Natural killer cell treated with Interleukin-12 subunit alpha and Interleukin-12 subunit beta and Interleukin-15 and Interleukin-18, amount 100 ng/mL, for 72 hours (primary cell): Measurements from ENCODE around the gene YIF1A. TPM values are rescaled to one million over a fixed set of nuclear protein-coding genes. Genes with fewer than 3 reads are reported as not detected.
A peak's percentile ranks its signal among the peaks of the same experiment; 100 is the strongest.
"Not testable (repeated sequence)": the region's sequence is repeated elsewhere in the genome, so short reads cannot be mapped to it uniquely, and the experiment has no call there.

Source experiments
- ATAC-seq, 2 donors: fragments of 150-1000 bp; cut with Tn5 transposase in 1 of 2; sonication (Bioruptor Pico), chemical (Tn5 transposase) in 1 of 2; 2 replicates each; pipeline ENCODE4 v1.10.0; 2021
- DNase-seq: peaks from one replicate; pipeline ENCODE4 v3.0.0; 2022; ENCODE audit warnings: low spot score
- H3K27ac Mint-ChIP-seq, 2 donors: 1 replicate in 1 of 2; 2 replicates in 1 of 2; pipeline ENCODE4 v1.8.0; 2022; ENCODE audit warnings: mixed read lengths in 2 of 2, mild to moderate bottlenecking in 1 of 2, moderate library complexity in 1 of 2
- H3K27me3 Mint-ChIP-seq, 2 donors: 1 replicate in 1 of 2; 2 replicates in 1 of 2; pipeline ENCODE4 v1.8.0; 2022; ENCODE audit warnings: mixed read lengths in 2 of 2
- H3K36me3 Mint-ChIP-seq: one replicate; pipeline ENCODE4 v1.8.0; 2022; ENCODE audit warnings: mixed read lengths
- H3K4me1 Mint-ChIP-seq, 2 donors: 1 replicate in 1 of 2; 2 replicates in 1 of 2; pipeline ENCODE4 v1.8.0; 2022; ENCODE audit warnings: low read depth in 2 of 2, mixed read lengths in 2 of 2, mild to moderate bottlenecking in 1 of 2
- H3K4me3 Mint-ChIP-seq: one replicate; pipeline ENCODE4 v1.8.0; 2022; ENCODE audit warnings: mixed read lengths
- H3K9me3 Mint-ChIP-seq: 2 replicates; pipeline ENCODE4 v1.8.0; 2022; ENCODE audit warnings: mixed read lengths
- total RNA-seq, 2 donors: library from RNA; stranded (reverse); gene quantifications; one replicate each; pipeline ENCODE4 v1.2.3, GENCODE V29; 2022

Gene YIF1A
- total RNA-seq, 2 donors from 2014 or later, result 62.7 to 76.1 TPM

- no peak for DNase-seq
- Mint-ChIP-seq H3K36me3 (no peaks in the 10 kb centered on the region), H3K9me3 (no peaks in the 10 kb centered on the region), H3K27ac (peak overlapping the region in 1 of 2 donors; percentile 24), H3K4me1 (peaks cover 11 to 39% of the 10 kb centered on the region in 2 donors), H3K4me3 (no peak overlapping the region), H3K27me3 (peaks cover 0 to 10% of the 10 kb centered on the region in 2 donors)
- ATAC-seq, result no peak
Measured at GRCh38 chr11:66281776-66282467, 7.0 kb downstream of the YIF1A start.

- H3K27ac Mint-ChIP-seq, result peak overlapping the region; percentile 21 to 24
- ATAC-seq (no peak), DNase-seq (no peak)
- no peaks in the 10 kb centered on the region for H3K36me3 Mint-ChIP-seq
- H3K4me1 Mint-ChIP-seq, result peaks cover 14 to 40% of the 10 kb centered on the region in 2 donors
- no peaks in the 10 kb centered on the region for H3K9me3 Mint-ChIP-seq
- no peak overlapping the region for H3K4me3 Mint-ChIP-seq
- H3K27me3 Mint-ChIP-seq, result peaks cover 0 to 10% of the 10 kb centered on the region in 2 donors
Measured at GRCh38 chr11:66281001-66281400, 7.9 kb downstream of the YIF1A start.

DNA sequence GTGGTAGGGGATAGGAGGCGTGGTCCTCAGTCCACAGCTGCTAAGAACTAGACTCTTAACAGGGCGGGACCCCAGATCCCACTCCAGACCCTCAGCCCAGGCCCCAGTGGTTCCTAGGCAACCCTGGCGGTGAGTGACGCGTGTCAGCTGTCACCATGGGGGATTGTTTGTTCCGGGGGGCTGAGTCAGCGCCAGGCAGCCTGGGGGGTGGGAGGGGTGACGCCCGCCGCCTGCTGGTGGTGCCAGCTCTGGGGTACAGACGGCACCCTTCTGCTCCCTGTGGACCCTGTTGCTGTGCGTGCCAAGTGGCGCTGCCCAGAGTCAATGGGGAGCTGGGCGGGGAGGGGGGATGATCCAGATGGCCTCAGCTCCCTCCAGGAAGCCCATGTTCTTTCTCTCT lies 8.5 kb downstream of the YIF1A start:
- no peaks in the 10 kb centered on the region for H3K9me3 Mint-ChIP-seq

GRCh38 chr11:66279092-66279734 lies 9.7 kb downstream of the YIF1A start:
- DNase-seq (no peak), ATAC-seq (no peak)
- Mint-ChIP-seq H3K27ac (no peak overlapping the region), H3K4me1 (peaks cover 16 to 49% of the 10 kb centered on the region in 2 donors), H3K9me3 (no peaks in the 10 kb centered on the region), H3K27me3 (peaks cover 0 to 10% of the 10 kb centered on the region in 2 donors), H3K4me3 (peak overlapping the region; percentile 52), H3K36me3 (peaks cover 2% of the 10 kb centered on the region)

More for the DNA sequence above, 8.5 kb downstream of the YIF1A start:
- no peak overlapping the region for H3K27ac Mint-ChIP-seq
- H3K4me3 Mint-ChIP-seq, result no peak overlapping the region
- H3K4me1 Mint-ChIP-seq, result peaks cover 14 to 42% of the 10 kb centered on the region in 2 donors
- no peak for DNase-seq
- no peak for ATAC-seq
- H3K36me3 Mint-ChIP-seq, result no peaks in the 10 kb centered on the region
- peaks cover 0 to 10% of the 10 kb centered on the region in 2 donors for H3K27me3 Mint-ChIP-seq

- DNase-seq (no peak), ATAC-seq (no peak)
- H3K4me1 Mint-ChIP-seq, result peaks cover 22 to 53% of the 10 kb centered on the region in 2 donors
Measured at GRCh38 chr11:66278363-66279091, 10.4 kb downstream of the YIF1A start.

GRCh38 chr11:66277471-66278362 lies 11.2 kb downstream of the YIF1A start, which contains the start of gene CNIH2:
Gene CNIH2, plus strand, starts transcription at chr11:66278175. Its CDS starts 282 bp downstream, at chr11:66278457.
- H3K9me3 Mint-ChIP-seq, result no peaks in the 10 kb centered on the region
- H3K36me3 Mint-ChIP-seq, result peaks cover 13% of the 10 kb centered on the region
- H3K4me3 Mint-ChIP-seq, result peak within 1 kb of the TSS; percentile 52
- no peak for DNase-seq
- H3K27me3 Mint-ChIP-seq, result peaks cover 0 to 10% of the 10 kb centered on the region in 2 donors
- peaks cover 29 to 58% of the 10 kb centered on the region in 2 donors for H3K4me1 Mint-ChIP-seq
- H3K27ac Mint-ChIP-seq, result no peak within 1 kb of the TSS
- ATAC-seq, result peak; percentile 58 to 70

More at GRCh38 chr11:66278363-66279091, 10.4 kb downstream of the YIF1A start:
- Mint-ChIP-seq H3K27ac (no peak overlapping the region), H3K9me3 (no peaks in the 10 kb centered on the region), H3K27me3 (peaks cover 0 to 10% of the 10 kb centered on the region in 2 donors), H3K36me3 (peaks cover 9% of the 10 kb centered on the region), H3K4me3 (peak overlapping the region; percentile 52)

GRCh38 chr11:66277064-66277463 lies 11.9 kb downstream of the YIF1A start:
- not testable (repeated sequence) for H3K27me3 Mint-ChIP-seq, H3K27ac Mint-ChIP-seq, H3K9me3 Mint-ChIP-seq, ATAC-seq, DNase-seq
- Mint-ChIP-seq H3K36me3 (peaks cover 17% of the 10 kb centered on the region), H3K4me1 (peaks cover 30 to 59% of the 10 kb centered on the region in 2 donors), H3K4me3 (peak overlapping the region; percentile 30)

DNA sequence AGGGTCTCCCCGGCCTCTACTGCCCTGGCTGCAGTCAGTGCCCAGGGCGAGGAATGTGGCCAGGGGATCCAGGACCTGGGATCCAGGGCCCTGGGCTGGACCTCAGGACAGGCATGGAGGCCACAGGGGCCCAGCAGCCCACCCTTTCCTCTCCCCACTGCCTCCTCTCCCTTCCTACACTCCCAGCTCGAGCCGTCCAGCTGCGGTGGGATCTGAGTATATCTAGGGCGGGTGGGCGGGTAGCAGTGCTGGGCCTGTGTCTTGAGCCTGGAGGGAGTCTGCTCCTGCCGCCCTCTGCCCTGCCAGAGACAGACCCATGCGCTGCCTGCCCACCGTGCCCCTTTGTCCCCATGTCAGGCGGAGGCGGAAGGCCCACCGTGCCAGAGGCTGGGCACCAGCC lies 12.3 kb downstream of the YIF1A start:
- H3K4me1 Mint-ChIP-seq, result peaks cover 30 to 61% of the 10 kb centered on the region in 2 donors
- not testable (repeated sequence) for H3K27ac Mint-ChIP-seq, H3K9me3 Mint-ChIP-seq, H3K27me3 Mint-ChIP-seq, H3K4me3 Mint-ChIP-seq, DNase-seq, ATAC-seq
- H3K36me3 Mint-ChIP-seq, result peaks cover 17% of the 10 kb centered on the region

- Mint-ChIP-seq H3K36me3 (peaks cover 17% of the 10 kb centered on the region), H3K4me1 (peaks cover 30 to 57% of the 10 kb centered on the region in 2 donors), H3K9me3 (no peaks in the 10 kb centered on the region), H3K4me3 (no peak overlapping the region), H3K27ac (no peak overlapping the region), H3K27me3 (peaks cover 0 to 9% of the 10 kb centered on the region in 2 donors)
- DNase-seq (no peak), ATAC-seq (no peak)
Measured at GRCh38 chr11:66275984-66276612, 12.8 kb downstream of the YIF1A start.

DNA sequence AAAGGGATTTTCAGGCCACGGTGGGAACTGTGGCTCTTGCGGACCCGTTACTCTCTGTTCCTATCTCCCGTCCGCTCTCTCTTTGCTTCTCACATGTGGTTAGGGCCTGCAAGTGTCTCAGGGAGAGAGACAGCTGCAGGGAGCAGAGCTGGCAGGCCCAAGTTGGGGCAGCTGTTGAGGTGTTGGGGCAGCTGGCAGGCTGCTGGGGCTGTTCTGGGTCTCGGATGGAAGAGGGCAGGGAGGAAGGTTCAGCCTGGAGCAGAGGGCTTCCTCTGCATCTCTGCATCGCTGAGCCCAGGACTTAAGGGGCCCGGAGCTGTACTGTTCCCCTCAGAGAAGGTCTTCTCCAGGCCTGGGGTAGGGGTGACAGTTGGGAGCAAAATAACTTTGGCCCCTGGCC lies 13.5 kb downstream of the YIF1A start:
- no peaks in the 10 kb centered on the region for H3K9me3 Mint-ChIP-seq
- H3K4me3 Mint-ChIP-seq, result no peak overlapping the region
- DNase-seq (no peak), ATAC-seq (no peak)
- peaks cover 32 to 59% of the 10 kb centered on the region in 2 donors for H3K4me1 Mint-ChIP-seq
- peaks cover 0 to 6% of the 10 kb centered on the region in 2 donors for H3K27me3 Mint-ChIP-seq
- H3K27ac Mint-ChIP-seq, result no peak overlapping the region
- H3K36me3 Mint-ChIP-seq, result peaks cover 17% of the 10 kb centered on the region

DNA sequence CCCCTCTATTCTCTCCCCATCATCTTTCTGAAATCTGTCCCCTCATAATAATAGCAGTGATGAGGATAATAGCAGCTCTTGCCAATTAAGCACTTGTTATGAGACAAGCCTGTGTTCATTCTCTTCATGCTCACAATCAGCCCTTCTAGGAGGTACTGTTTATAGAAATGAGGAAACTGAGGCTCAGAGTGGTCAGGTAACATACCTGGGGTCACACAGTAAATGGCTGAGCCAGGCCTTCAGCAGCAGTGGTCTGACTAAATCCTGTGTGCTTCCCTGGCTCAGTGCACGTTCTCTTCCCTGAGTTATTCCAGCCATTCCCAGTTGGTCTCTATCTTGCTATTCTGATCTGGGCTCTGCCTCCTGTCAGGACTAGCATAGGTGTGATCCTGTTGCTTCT lies 14.7 kb downstream of the YIF1A start:
- peaks cover 0 to 2% of the 10 kb centered on the region in 2 donors for H3K27me3 Mint-ChIP-seq
- no peaks in the 10 kb centered on the region for H3K9me3 Mint-ChIP-seq
- no peak overlapping the region for H3K4me3 Mint-ChIP-seq
- peak overlapping the region in 1 of 2 donors; percentile 5 for H3K27ac Mint-ChIP-seq
- DNase-seq (no peak), ATAC-seq (no peak)
- peaks cover 21% of the 10 kb centered on the region for H3K36me3 Mint-ChIP-seq
- H3K4me1 Mint-ChIP-seq, result peaks cover 40 to 64% of the 10 kb centered on the region in 2 donors

GRCh38 chr11:66272596-66272995 lies 16.3 kb downstream of the YIF1A start:
- H3K4me3 Mint-ChIP-seq, result peak overlapping the region; percentile 68
- peaks cover 51 to 65% of the 10 kb centered on the region in 2 donors for H3K4me1 Mint-ChIP-seq
- peak overlapping the region; percentile 46 to 85 for H3K27ac Mint-ChIP-seq
- ATAC-seq (peak in 1 of 2 donors; percentile 34), DNase-seq (no peak)
- no peaks in the 10 kb centered on the region for H3K9me3 Mint-ChIP-seq
- no peaks in the 10 kb centered on the region for H3K27me3 Mint-ChIP-seq
- H3K36me3 Mint-ChIP-seq, result peaks cover 24% of the 10 kb centered on the region
